Measurements from ENCODE around the gene PRPSAP1.

PRPSAP1 gene

GRCh38 chr17:76394166-76394565 is 40.5 kb upstream of the PRPSAP1 start:
- H3K27ac ChIP-seq: no peak overlapping the region
- no peak for TF ChIP-seq Cebpa-rat (IDR thresholded peaks at IDR 0.05)
- H3K36me3 ChIP-seq: peaks cover 75 to 99% (median 95%) of the 10 kb centered on the region in 11 experiments
- no peaks in the 10 kb centered on the region for H3K27me3 ChIP-seq
- H3K4me3 ChIP-seq: no peak overlapping the region
- H3K9me3 ChIP-seq (replicated peaks in 1 of 11): no peaks in the 10 kb centered on the region
- peaks cover 0 to 12% (median 2%) of the 10 kb centered on the region in 10 experiments; a peak in 4 of 20 replicates for H3K4me1 ChIP-seq
- H3K9ac ChIP-seq: peak overlapping the region in 2 of 11 experiments; percentile 14 to 23; a peak in 1 of 22 replicates
- peaks cover 8 to 63% (median 22%) of the 10 kb centered on the region in 11 experiments; a peak in 18 of 22 replicates for H4K20me1 ChIP-seq
- no peak overlapping the region for H3K4me2 ChIP-seq

DNA sequence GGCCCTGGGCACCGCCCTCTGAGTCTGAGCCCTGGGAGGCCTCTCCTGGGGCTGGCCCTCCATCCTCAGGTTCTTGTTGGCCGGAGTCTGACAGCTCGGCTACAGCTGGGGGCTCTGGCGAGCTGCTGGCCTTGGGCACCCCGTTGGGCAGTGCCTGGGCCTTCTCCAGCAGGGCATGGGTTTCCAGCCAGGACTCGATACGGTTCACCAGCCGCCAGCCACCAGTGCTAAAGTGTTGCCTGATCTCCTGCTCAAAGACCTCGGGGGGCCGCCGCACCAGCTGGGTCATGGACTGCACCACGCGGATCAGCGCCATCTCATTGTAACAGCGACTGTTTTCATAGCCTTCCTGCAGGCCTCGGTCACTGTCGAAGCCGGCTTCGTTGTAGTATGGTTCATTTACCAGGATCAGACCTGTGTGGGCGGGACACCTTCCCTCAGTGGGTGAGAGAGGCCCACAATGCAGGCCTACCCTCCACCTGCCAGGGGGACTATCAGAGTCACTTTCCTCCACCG is 37.5 kb upstream of the PRPSAP1 start:
- Histone ChIP-seq H3K9me3 (replicated peaks in 1 of 11) (no peaks in the 10 kb centered on the region), H3K9ac (no peak overlapping the region), H3K4me1 (peaks cover 4 to 25% (median 18%) of the 10 kb centered on the region in 10 experiments; a peak in 19 of 20 replicates), H3K27me3 (peaks cover 0 to 8% (median 3%) of the 10 kb centered on the region in 11 experiments; a peak in 19 of 22 replicates), H3K4me3 (no peak overlapping the region), H3K36me3 (peaks cover 48 to 77% (median 73%) of the 10 kb centered on the region in 11 experiments), H3K27ac (no peak overlapping the region), H3K4me2 (no peak overlapping the region), H4K20me1 (peaks cover 0 to 62% (median 17%) of the 10 kb centered on the region in 11 experiments; a peak in 15 of 22 replicates)
- no peak for TF ChIP-seq Cebpa-rat (IDR thresholded peaks at IDR 0.05)

GRCh38 chr17:76390003-76390421 is 36.3 kb upstream of the PRPSAP1 start:
- Histone ChIP-seq H3K4me1 (peaks cover 15 to 38% (median 31%) of the 10 kb centered on the region in 10 experiments), H3K27me3 (peaks cover 11 to 20% (median 15%) of the 10 kb centered on the region in 11 experiments), H3K9ac (no peak overlapping the region), H3K36me3 (peaks cover 36 to 64% (median 60%) of the 10 kb centered on the region in 11 experiments), H4K20me1 (peaks cover 0 to 63% (median 24%) of the 10 kb centered on the region in 11 experiments; a peak in 18 of 22 replicates), H3K4me3 (no peak overlapping the region), H3K27ac (no peak overlapping the region), H3K9me3 (replicated peaks in 1 of 11) (no peaks in the 10 kb centered on the region), H3K4me2 (no peak overlapping the region)
- no peak for TF ChIP-seq Cebpa-rat (IDR thresholded peaks at IDR 0.05)

GRCh38 chr17:76388966-76389888 is 35.5 kb upstream of the PRPSAP1 start:
- Histone ChIP-seq H3K4me2 (no peak overlapping the region), H3K9ac (no peak overlapping the region), H3K4me1 (peaks cover 20 to 45% (median 38%) of the 10 kb centered on the region in 10 experiments), H3K36me3 (peaks cover 30 to 56% (median 52%) of the 10 kb centered on the region in 11 experiments), H3K27ac (no peak overlapping the region), H3K9me3 (replicated peaks in 1 of 11) (no peaks in the 10 kb centered on the region), H4K20me1 (peaks cover 0 to 68% (median 31%) of the 10 kb centered on the region in 11 experiments; a peak in 18 of 22 replicates), H3K27me3 (peaks cover 17 to 28% (median 23%) of the 10 kb centered on the region in 11 experiments), H3K4me3 (no peak overlapping the region)
- no peak for TF ChIP-seq Cebpa-rat (IDR thresholded peaks at IDR 0.05)

DNA sequence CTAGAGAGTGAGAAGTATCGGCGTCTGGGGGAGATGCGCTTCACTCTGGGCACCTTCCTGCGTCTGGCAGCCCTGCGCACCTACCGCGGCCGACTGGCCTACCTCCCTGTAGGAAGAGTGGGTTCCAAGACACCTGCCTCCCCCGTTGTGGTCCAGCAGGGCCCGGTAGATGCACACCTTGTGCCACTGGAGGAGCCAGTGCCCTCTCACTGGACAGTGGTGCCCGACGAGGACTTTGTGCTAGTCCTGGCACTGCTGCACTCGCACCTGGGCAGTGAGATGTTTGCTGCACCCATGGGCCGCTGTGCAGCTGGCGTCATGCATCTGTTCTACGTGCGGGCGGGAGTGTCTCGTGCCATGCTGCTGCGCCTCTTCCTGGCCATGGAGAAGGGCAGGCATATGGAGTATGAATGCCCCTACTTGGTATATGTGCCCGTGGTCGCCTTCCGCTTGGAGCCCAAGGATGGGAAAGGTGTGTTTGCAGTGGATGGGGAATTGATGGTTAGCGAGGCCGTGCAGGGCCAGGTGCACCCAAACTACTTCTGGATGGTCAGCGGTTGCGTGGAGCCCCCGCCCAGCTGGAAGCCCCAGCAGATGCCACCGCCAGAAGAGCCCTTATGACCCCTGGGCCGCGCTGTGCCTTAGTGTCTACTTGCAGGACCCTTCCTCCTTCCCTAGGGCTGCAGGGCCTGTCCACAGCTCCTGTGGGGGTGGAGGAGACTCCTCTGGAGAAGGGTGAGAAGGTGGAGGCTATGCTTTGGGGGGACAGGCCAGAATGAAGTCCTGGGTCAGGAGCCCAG is 33.5 kb upstream of the PRPSAP1 start:
- peaks cover 21 to 36% (median 33%) of the 10 kb centered on the region in 11 experiments for H3K36me3 ChIP-seq
- peak overlapping the region in 1 of 11 experiments; percentile 29; a peak in 1 of 22 replicates for H3K9ac ChIP-seq
- no peak for TF ChIP-seq Cebpa-rat (IDR thresholded peaks at IDR 0.05)
- peaks cover 28 to 65% (median 56%) of the 10 kb centered on the region in 10 experiments for H3K4me1 ChIP-seq
- no peak overlapping the region for H3K4me3 ChIP-seq
- peaks cover 17 to 49% (median 43%) of the 10 kb centered on the region in 11 experiments for H3K27me3 ChIP-seq
- H3K27ac ChIP-seq: no peak overlapping the region
- H4K20me1 ChIP-seq: peaks cover 0 to 68% (median 31%) of the 10 kb centered on the region in 11 experiments; a peak in 18 of 22 replicates
- H3K4me2 ChIP-seq: peak overlapping the region in 9 of 11 experiments; percentile 12 to 100 (median 98); a peak in 12 of 22 replicates
- no peaks in the 10 kb centered on the region for H3K9me3 ChIP-seq (replicated peaks in 1 of 11)

- peaks cover 0 to 67% (median 31%) of the 10 kb centered on the region in 11 experiments; a peak in 18 of 22 replicates for H4K20me1 ChIP-seq
- no peak for TF ChIP-seq Cebpa-rat (IDR thresholded peaks at IDR 0.05)
- peaks cover 14 to 26% (median 23%) of the 10 kb centered on the region in 11 experiments for H3K36me3 ChIP-seq
- peaks cover 38 to 72% (median 65%) of the 10 kb centered on the region in 10 experiments for H3K4me1 ChIP-seq
- peak overlapping the region; percentile 89 to 100 (median 99) for H3K4me2 ChIP-seq
- H3K4me3 ChIP-seq: peak overlapping the region; percentile 58 to 77 (median 66); a peak in 18 of 20 replicates
- peaks cover 17 to 59% (median 53%) of the 10 kb centered on the region in 11 experiments for H3K27me3 ChIP-seq
- no peak overlapping the region for H3K27ac ChIP-seq
- peak overlapping the region in 2 of 11 experiments; percentile 76 to 81; a peak in 4 of 22 replicates for H3K9ac ChIP-seq
- H3K9me3 ChIP-seq (replicated peaks in 1 of 11): no peaks in the 10 kb centered on the region
Measured at GRCh38 chr17:76385892-76386786, 32.4 kb upstream of the PRPSAP1 start.

DNA sequence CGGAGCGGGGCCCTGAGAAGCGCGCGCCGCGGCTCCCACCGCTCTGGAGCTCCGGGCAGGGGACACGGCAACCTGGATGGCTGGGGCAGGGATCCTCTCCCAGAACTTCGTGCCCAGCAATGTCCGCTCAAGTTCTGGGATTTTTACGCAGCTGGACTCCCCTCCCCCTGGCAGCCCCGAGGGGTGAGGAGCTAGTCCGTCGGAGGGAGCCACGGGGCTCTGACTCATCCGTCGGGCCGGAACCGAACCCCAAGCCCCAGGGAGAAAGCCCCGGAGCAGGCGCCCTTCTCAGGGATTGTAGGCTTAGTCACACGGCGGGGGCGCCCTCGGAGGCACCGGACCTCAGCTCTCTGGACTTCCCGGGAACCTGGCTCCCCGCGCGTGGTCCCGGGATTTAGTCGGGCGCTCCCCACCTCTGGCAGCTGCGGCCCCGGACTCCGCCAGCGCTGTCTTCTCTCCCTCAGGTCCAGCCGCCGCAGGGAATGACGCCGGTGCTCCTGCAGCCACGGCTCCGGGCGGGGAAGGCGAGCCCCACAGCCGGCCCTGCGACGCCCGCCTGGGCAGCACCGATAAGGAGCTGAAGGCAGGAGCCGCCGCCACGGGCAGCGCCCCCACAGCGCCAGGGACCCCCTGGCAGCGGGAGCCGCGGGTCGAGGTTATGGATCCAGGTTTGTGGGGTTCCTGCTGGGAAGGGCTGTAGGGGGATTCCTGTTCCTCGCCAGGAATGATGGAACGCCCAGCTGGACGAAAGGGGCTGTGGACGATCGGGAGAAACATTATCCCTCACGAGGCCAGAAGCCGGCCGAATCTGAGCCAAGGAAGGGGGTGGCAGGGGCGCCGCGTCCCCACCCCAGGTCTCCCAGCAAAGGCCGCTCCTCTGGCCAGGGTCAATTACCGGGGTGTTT is 31.5 kb upstream of the PRPSAP1 start:
- Histone ChIP-seq H3K27me3 (peaks cover 17 to 68% (median 60%) of the 10 kb centered on the region in 11 experiments), H3K9ac (peak overlapping the region; percentile 65 to 83 (median 78); a peak in 21 of 22 replicates), H3K27ac (peak overlapping the region in 10 of 11 experiments; percentile 56 to 83 (median 78); a peak in 16 of 22 replicates), H4K20me1 (peaks cover 0 to 62% (median 31%) of the 10 kb centered on the region in 11 experiments; a peak in 18 of 22 replicates), H3K4me1 (peaks cover 39 to 76% (median 68%) of the 10 kb centered on the region in 10 experiments), H3K9me3 (replicated peaks in 1 of 11) (no peaks in the 10 kb centered on the region), H3K36me3 (peaks cover 5 to 17% (median 14%) of the 10 kb centered on the region in 11 experiments; a peak in 20 of 22 replicates), H3K4me3 (peak overlapping the region; percentile 58 to 77 (median 66)), H3K4me2 (peak overlapping the region; percentile 89 to 100 (median 99))
- no peak for TF ChIP-seq Cebpa-rat (IDR thresholded peaks at IDR 0.05)
